Spleen (tissue), 11 donors: ENCODE data around the gene SLC7A8. TPM values are rescaled to one million over a fixed set of nuclear protein-coding genes. Genes with fewer than 3 reads are reported as not detected.
A peak's percentile ranks its signal among the peaks of the same experiment; 100 is the strongest.

ENCODE experiments used
- DNase-seq: peaks from one replicate; pipeline ENCODE4 v3.0.0-alpha.2; 2020
- H3K27ac ChIP-seq, 8 donors: fragments of 200-600 bp; sonication (generic) in 7 of 8; 1 replicate in 4 of 8; 2 replicates in 4 of 8; pipeline versions ENCODE4 v1.5.0 to v1.8.0; 2016 to 2021; ENCODE audit warnings: inconsistent platforms in 4 of 8, mild to moderate bottlenecking in 4 of 8, moderate library complexity in 1 of 8
- H3K27me3 ChIP-seq, 7 donors: fragments of 200-600 bp; sonication (generic) in 6 of 7; replicated peaks in 1 of 7; 1 replicate in 4 of 7; 2 replicates in 3 of 7; pipeline versions ENCODE4 v1.5.0 to v1.8.0; 2016 to 2021; ENCODE audit warnings: inconsistent platforms in 3 of 7, mild to moderate bottlenecking in 1 of 7
- H3K36me3 ChIP-seq, 6 donors: fragments of 200-600 bp; sonication (generic) in 5 of 6; 1 replicate in 4 of 6; 2 replicates in 2 of 6; pipeline versions ENCODE4 v1.5.0 to v1.8.0; 2016 to 2021; ENCODE audit warnings: inconsistent platforms in 2 of 6
- H3K4me1 ChIP-seq, 6 donors: fragments of 200-600 bp; sonication (generic) in 5 of 6; 1 replicate in 3 of 6; 2 replicates in 3 of 6; pipeline versions ENCODE4 v1.5.0 to v1.8.0; 2016 to 2021; ENCODE audit warnings: inconsistent platforms in 3 of 6
- H3K4me3 ChIP-seq, 8 donors: fragments of 200-600 bp; sonication (generic) in 7 of 8; 1 replicate in 4 of 8; 2 replicates in 4 of 8; pipeline versions ENCODE4 v1.5.0 to v1.8.0; 2016 to 2021; ENCODE audit warnings: inconsistent platforms in 4 of 8, mild to moderate bottlenecking in 4 of 8, moderate library complexity in 2 of 8
- H3K9me3 ChIP-seq, 8 donors: fragments of 200-600 bp; sonication (generic) in 7 of 8; 1 replicate in 4 of 8; 2 replicates in 4 of 8; pipeline versions ENCODE4 v1.5.0 to v1.8.0; 2016 to 2021; ENCODE audit warnings: inconsistent platforms in 4 of 8
- CTCF ChIP-seq, 11 experiments: fragments of 200-600 bp in 7 of 11; fragments of 450-650 bp in 4 of 11; sonication (generic) in 4 of 11; IDR thresholded peaks in 8 of 11; conservative IDR thresholded peaks in 3 of 11; 1 replicate in 7 of 11; 2 replicates in 4 of 11; pipeline versions ENCODE4 v1.4.0 to v1.8.0; 2016 to 2021; ENCODE audit warnings: antibody characterized with exemption in 11 of 11, inconsistent platforms in 4 of 11, mild to moderate bottlenecking in 1 of 11
- POLR2A ChIP-seq, 3 donors: fragments of 450-650 bp; IDR thresholded peaks; one replicate each; pipeline ENCODE4 v1.5.1; 2017; ENCODE audit warnings: antibody characterized with exemption in 3 of 3, mild to moderate bottlenecking in 1 of 3
- POLR2AphosphoS5 ChIP-seq, 3 donors: sonication (generic); formaldehyde crosslinking; IDR thresholded peaks; one replicate each; pipeline ENCODE4 v1.5.1; 2017; ENCODE audit warnings: antibody characterized with exemption in 3 of 3
- WGBS, 5 donors: extraction: QIAGEN DNeasy Blood & Tissue Kit in 3 of 5; methylation state at CpG; one replicate each; pipeline versions ENCODE4 v1.1.5 to v1.1.7; 2013 to 2018; 5-methylcytosine and 5-hydroxymethylcytosine counted together
- intact Hi-C: fragments of 100-400 bp; cut with DNase I; formaldehyde crosslinking; loops from one replicate; pipeline ENCODE4 v1.15.0; 2023; ENCODE audit warnings: low total_unique reads
- polyA plus RNA-seq, 3 donors: library from polyadenylated mRNA; stranded (reverse); fragments of 200-250 nt; gene quantifications; one replicate each; pipeline ENCODE4 v1.2.1, GENCODE V29; 2013
- total RNA-seq, 7 donors: library from RNA; depleted of rRNA in 3 of 7; stranded (reverse); fragments of >200 nt in 3 of 7; fragmentation: NEBNext Ultra II Directional in 4 of 7; extraction: Animal tissue kit (Norgen Biotek cat#: 25700) in 4 of 7; gene quantifications; one replicate each; pipeline versions ENCODE4 v1.1.0 to v1.2.1, GENCODE V29; 2016 to 2021
- donor health status: healthy with polysubstance abuse.
- donor health status: DM: no; HTN: no; CAD: no; lungs with moderate emphysema.
- donor health status: DM: no; HTN: no; CAD: no.
- donor health status: Bipolar disorder and iron deficiency.
- donor health status: healthy.
- donor health status: DM: no; HTN: no; CAD: no.
- donor health status: DM: yes; HTN: yes; CAD: no.

The SLC7A8 gene
- total and polyA plus RNA-seq, 10 donors = 3.5 to 106 (median 36.7) TPM

GRCh38 chr14:23172574-23172973 is 10.9 kb downstream of the SLC7A8 start:
- no peaks in the 10 kb centered on the region for H3K36me3 ChIP-seq
- no peaks in the 10 kb centered on the region for H3K27me3 ChIP-seq
- H3K9me3 ChIP-seq = no peaks in the 10 kb centered on the region
- H3K27ac ChIP-seq = peak overlapping the region in 4 of 8 donors; percentile 32 to 66 (median 43)
- no peak for DNase-seq
- H3K4me1 ChIP-seq = peaks cover 0 to 38% (median 2%) of the 10 kb centered on the region in 6 donors
- WGBS, 5 donors = 47 to 71% (median 57%) methylated on average over 3 of the region's 3 CpGs
- H3K4me3 ChIP-seq = no peak overlapping the region
- intact Hi-C loops = no loop called here
- TF ChIP-seq POLR2AphosphoS5 (IDR thresholded peaks at IDR 0.05) (no peak), CTCF (IDR thresholded peaks at IDR 0.05 in 8 of 11, conservative IDR thresholded peaks at IDR 0.05 in 3 of 11) (no peak), POLR2A (IDR thresholded peaks at IDR 0.05) (no peak)

- peak overlapping the region in 4 of 8 donors; percentile 32 to 66 (median 43) for H3K27ac ChIP-seq
- WGBS, 5 donors = 87 to 99% (median 94%) methylated on average over 5 of the region's 5 CpGs
These were observed 11.4 kb downstream of the SLC7A8 start for GRCh38 chr14:23172096-23172495.

GRCh38 chr14:23171222-23171975 is 12.1 kb downstream of the SLC7A8 start:
- H3K4me1 ChIP-seq = peaks cover 0 to 45% (median 2%) of the 10 kb centered on the region in 6 donors
- 79 to 93% (median 89%) methylated on average over 8 of the region's 8 CpGs for WGBS, 5 donors

More at GRCh38 chr14:23172096-23172495, 11.4 kb downstream of the SLC7A8 start:
- TF ChIP-seq POLR2AphosphoS5 (IDR thresholded peaks at IDR 0.05) = no peak
- no peak for TF ChIP-seq CTCF (IDR thresholded peaks at IDR 0.05 in 8 of 11, conservative IDR thresholded peaks at IDR 0.05 in 3 of 11)
- no peak for TF ChIP-seq POLR2A (IDR thresholded peaks at IDR 0.05)
- no peak overlapping the region for H3K4me3 ChIP-seq
- H3K4me1 ChIP-seq = peaks cover 0 to 43% (median 2%) of the 10 kb centered on the region in 6 donors
- intact Hi-C loops = no loop called here
- no peak for DNase-seq
- H3K36me3 ChIP-seq = no peaks in the 10 kb centered on the region
- H3K9me3 ChIP-seq = no peaks in the 10 kb centered on the region
- no peaks in the 10 kb centered on the region for H3K27me3 ChIP-seq

More at GRCh38 chr14:23171222-23171975, 12.1 kb downstream of the SLC7A8 start:
- no peaks in the 10 kb centered on the region for H3K27me3 ChIP-seq
- no peak for TF ChIP-seq POLR2AphosphoS5 (IDR thresholded peaks at IDR 0.05)
- TF ChIP-seq CTCF (IDR thresholded peaks at IDR 0.05 in 8 of 11, conservative IDR thresholded peaks at IDR 0.05 in 3 of 11) = no peak
- no peak for TF ChIP-seq POLR2A (IDR thresholded peaks at IDR 0.05)
- H3K9me3 ChIP-seq = no peaks in the 10 kb centered on the region
- intact Hi-C loops = no loop called here
- peak overlapping the region in 1 of 8 donors; percentile 66 for H3K27ac ChIP-seq
- H3K4me3 ChIP-seq = no peak overlapping the region
- no peak for DNase-seq
- no peaks in the 10 kb centered on the region for H3K36me3 ChIP-seq
